Astrocyte (in vitro differentiated cells and primary cell): Measurements from ENCODE around the gene U2AF1L4. TPM values are rescaled to one million over a fixed set of nuclear protein-coding genes. Genes with fewer than 3 reads are reported as not detected.

Experiments
- DNase-seq: peaks from one replicate; pipeline ENCODE4 v3.0.0-alpha.2; 2010; ENCODE audit warnings: low read depth
- FAIRE-seq: peaks from 2 replicates; lab custom pipeline; 2011; peaks lifted over from hg19 to GRCh38; lab: Jason Lieb, UNC
- H2AFZ ChIP-seq: 2 replicates; pipeline ENCODE4 v1.6.0; 2012; ENCODE audit warnings: low read depth, low read length, inconsistent platforms
- H3K27ac ChIP-seq: 2 replicates; pipeline ENCODE4 v1.5.1; 2011; ENCODE audit warnings: low read depth, low read length, inconsistent platforms
- H3K27me3 ChIP-seq: 2 replicates; pipeline ENCODE4 v1.6.0; 2011; ENCODE audit warnings: low read length, inconsistent platforms; ENCODE audit not compliant: insufficient read depth
- H3K36me3 ChIP-seq: 2 replicates; pipeline ENCODE4 v1.5.1; 2011; ENCODE audit warnings: low read length, inconsistent platforms; ENCODE audit not compliant: insufficient read depth
- H3K4me1 ChIP-seq: 2 replicates; pipeline ENCODE4 v1.5.1; 2011; ENCODE audit warnings: low read length, inconsistent platforms; ENCODE audit not compliant: insufficient read depth
- H3K4me2 ChIP-seq: 2 replicates; pipeline ENCODE4 v1.6.0; 2012; ENCODE audit warnings: low read length, inconsistent platforms
- H3K4me3 ChIP-seq: 2 replicates; pipeline ENCODE4 v1.5.1; 2011; ENCODE audit warnings: low read depth, mild to moderate bottlenecking, low read length, inconsistent platforms; ENCODE audit not compliant: insufficient read depth
- H3K79me2 ChIP-seq: 2 replicates; pipeline ENCODE4 v1.6.0; 2012; ENCODE audit warnings: mild to moderate bottlenecking, low read length, inconsistent platforms; ENCODE audit not compliant: insufficient read depth
- H3K9ac ChIP-seq: 2 replicates; pipeline ENCODE4 v1.6.0; 2012; ENCODE audit warnings: mild to moderate bottlenecking, low read length, inconsistent platforms
- H3K9me3 ChIP-seq: 2 replicates; pipeline ENCODE4 v1.5.1; 2012; ENCODE audit warnings: low read depth, mild to moderate bottlenecking, low read length, inconsistent platforms; ENCODE audit not compliant: insufficient read depth
- H4K20me1 ChIP-seq: 2 replicates; pipeline ENCODE4 v1.6.0; 2012; ENCODE audit warnings: low read length, inconsistent platforms; ENCODE audit not compliant: insufficient read depth
- H3K27ac Mint-ChIP-seq: one replicate; pipeline ENCODE4 v1.8.0; 2021; ENCODE audit warnings: mild to moderate bottlenecking, mixed read lengths; ENCODE audit not compliant: unreplicated experiment
- H3K27me3 Mint-ChIP-seq: one replicate; pipeline ENCODE4 v1.8.0; 2021; ENCODE audit warnings: low read depth, mixed read lengths; ENCODE audit not compliant: unreplicated experiment
- H3K36me3 Mint-ChIP-seq: one replicate; pipeline ENCODE4 v1.8.0; 2021; ENCODE audit warnings: low read depth, mixed read lengths; ENCODE audit not compliant: unreplicated experiment
- H3K4me1 Mint-ChIP-seq: one replicate; pipeline ENCODE4 v1.8.0; 2021; ENCODE audit warnings: low read depth, mixed read lengths; ENCODE audit not compliant: unreplicated experiment
- H3K4me3 Mint-ChIP-seq: one replicate; pipeline ENCODE4 v1.8.0; 2021; ENCODE audit warnings: mild to moderate bottlenecking, moderate library complexity, mixed read lengths; ENCODE audit not compliant: unreplicated experiment
- H3K9me3 Mint-ChIP-seq: one replicate; pipeline ENCODE4 v1.8.0; 2021; ENCODE audit warnings: mild to moderate bottlenecking, mixed read lengths; ENCODE audit not compliant: unreplicated experiment
- CTCF ChIP-seq: IDR thresholded peaks from 2 replicates; pipeline ENCODE4 v1.5.1; 2011; ENCODE audit warnings: low read depth, mild to moderate bottlenecking, inconsistent platforms, low read length, moderate library complexity; ENCODE audit not compliant: insufficient read depth
- EZH2 ChIP-seq: IDR thresholded peaks from 2 replicates; pipeline ENCODE4 v1.6.1; 2012; ENCODE audit warnings: mild to moderate bottlenecking, low read length, inconsistent platforms; ENCODE audit not compliant: insufficient read depth
- total RNA-seq: library from RNA; stranded (reverse); gene quantifications from 2 replicates; pipeline ENCODE4 v1.2.1, GENCODE V29; 2021

Gene U2AF1L4
- total RNA-seq, 1 donor from 2014 or later, result 15.7 TPM

- peaks cover 16% of the 10 kb centered on the region for H3K27me3 ChIP-seq
- H3K27me3 Mint-ChIP-seq, result peaks cover 38% of the 10 kb centered on the region
- no peaks in the 10 kb centered on the region for H3K9me3 ChIP-seq
- no peaks in the 10 kb centered on the region for H3K4me1 Mint-ChIP-seq
- no peaks in the 10 kb centered on the region for H3K4me1 ChIP-seq
- H3K4me2 ChIP-seq, result no peak overlapping the region
- H3K27ac Mint-ChIP-seq, result no peak overlapping the region
- H3K9ac ChIP-seq, result no peak overlapping the region
- no peak for FAIRE-seq
- no peaks in the 10 kb centered on the region for H4K20me1 ChIP-seq
- no peak for DNase-seq
- H3K4me3 ChIP-seq, result no peak overlapping the region
- no peaks in the 10 kb centered on the region for H3K36me3 Mint-ChIP-seq
- TF ChIP-seq CTCF (no peak), EZH2 (no peak)
- H3K27ac ChIP-seq, result no peak overlapping the region
- H3K9me3 Mint-ChIP-seq, result no peaks in the 10 kb centered on the region
- no peaks in the 10 kb centered on the region for H3K79me2 ChIP-seq
- no peak overlapping the region for H3K4me3 Mint-ChIP-seq
- no peak overlapping the region for H2AFZ ChIP-seq
- no peaks in the 10 kb centered on the region for H3K36me3 ChIP-seq
These were observed 47.7 kb upstream of the U2AF1L4 start for GRCh38 chr19:35792888-35793287.

GRCh38 chr19:35792312-35792711 lies 47.1 kb upstream of the U2AF1L4 start:
- peaks cover 35% of the 10 kb centered on the region for H3K27me3 Mint-ChIP-seq
- no peaks in the 10 kb centered on the region for H3K36me3 Mint-ChIP-seq
- Histone ChIP-seq H3K79me2 (no peaks in the 10 kb centered on the region), H4K20me1 (no peaks in the 10 kb centered on the region), H3K4me3 (no peak overlapping the region), H3K27ac (no peak overlapping the region), H3K4me1 (no peaks in the 10 kb centered on the region), H2AFZ (no peak overlapping the region), H3K4me2 (no peak overlapping the region), H3K9me3 (no peaks in the 10 kb centered on the region), H3K9ac (no peak overlapping the region), H3K27me3 (peaks cover 12% of the 10 kb centered on the region), H3K36me3 (no peaks in the 10 kb centered on the region)
- H3K4me1 Mint-ChIP-seq, result no peaks in the 10 kb centered on the region
- no peak overlapping the region for H3K27ac Mint-ChIP-seq
- DNase-seq (no peak), FAIRE-seq (no peak)
- no peaks in the 10 kb centered on the region for H3K9me3 Mint-ChIP-seq
- no peak for TF ChIP-seq CTCF
- no peak for TF ChIP-seq EZH2
- H3K4me3 Mint-ChIP-seq, result no peak overlapping the region

- H3K36me3 ChIP-seq, result no peaks in the 10 kb centered on the region
- no peak overlapping the region for H3K9ac ChIP-seq
- peaks cover 9% of the 10 kb centered on the region for H3K27me3 ChIP-seq
- H3K4me1 Mint-ChIP-seq, result no peaks in the 10 kb centered on the region
- H3K4me3 ChIP-seq, result no peak overlapping the region
- H3K36me3 Mint-ChIP-seq, result no peaks in the 10 kb centered on the region
- no peak for TF ChIP-seq EZH2
- no peak for TF ChIP-seq CTCF
- no peak overlapping the region for H2AFZ ChIP-seq
- H3K4me1 ChIP-seq, result no peaks in the 10 kb centered on the region
- no peak overlapping the region for H3K4me3 Mint-ChIP-seq
- H3K9me3 Mint-ChIP-seq, result no peaks in the 10 kb centered on the region
- FAIRE-seq (no peak), DNase-seq (no peak)
- H3K9me3 ChIP-seq, result no peaks in the 10 kb centered on the region
- no peak overlapping the region for H3K4me2 ChIP-seq
- no peaks in the 10 kb centered on the region for H4K20me1 ChIP-seq
- no peaks in the 10 kb centered on the region for H3K79me2 ChIP-seq
- peaks cover 30% of the 10 kb centered on the region for H3K27me3 Mint-ChIP-seq
- H3K27ac ChIP-seq, result no peak overlapping the region
- no peak overlapping the region for H3K27ac Mint-ChIP-seq
These were observed 46.6 kb upstream of the U2AF1L4 start for GRCh38 chr19:35791814-35792279.
